Measurements from ENCODE around the gene RTP2. TPM values are rescaled to one million over a fixed set of nuclear protein-coding genes. Genes with fewer than 3 reads are reported as not detected.

Gene RTP2
- total and polyA plus RNA-seq, 9 donors, result not detected

- peaks cover 54% of the 10 kb centered on the region for H3K4me1 ChIP-seq (ENCODE audit: control insufficient read depth, insufficient read depth, low read length)
Observed at GRCh38 chr3:187738331-187739093, 36.2 kb upstream of the RTP2 start.

GRCh38 chr3:187738071-187738330, 35.6 kb upstream of the RTP2 start:
- Histone ChIP-seq H3K4me3 (ENCODE audit: low read length) (peak overlapping the region; percentile 66), H3K4me1 (ENCODE audit: control insufficient read depth, insufficient read depth, low read length) (peaks cover 53% of the 10 kb centered on the region), H3K36me3 (ENCODE audit: control insufficient read depth, insufficient read depth, low read length) (peaks cover 7% of the 10 kb centered on the region), H3K27ac (ENCODE audit: low read length) (peak overlapping the region; percentile 97), H3K27me3 (ENCODE audit: control insufficient read depth, insufficient read depth, low read length) (peaks cover 11% of the 10 kb centered on the region), H3K9me3 (replicated peaks; ENCODE audit: control insufficient read depth, low read depth, low read length) (no peaks in the 10 kb centered on the region)
- 4% methylated on average over 5 of the region's 7 CpGs for WGBS (ENCODE audit: insufficient coverage)
- DNase-seq, result no peak

More at GRCh38 chr3:187738331-187739093, 36.2 kb upstream of the RTP2 start:
- peaks cover 11% of the 10 kb centered on the region for H3K27me3 ChIP-seq (ENCODE audit: control insufficient read depth, insufficient read depth, low read length)
- peak overlapping the region; percentile 97 for H3K27ac ChIP-seq (ENCODE audit: low read length)
- WGBS (ENCODE audit: insufficient coverage), result 0% methylated on average over 28 of the region's 43 CpGs
- H3K4me3 ChIP-seq (ENCODE audit: low read length), result peak overlapping the region; percentile 66
- peaks cover 2% of the 10 kb centered on the region for H3K36me3 ChIP-seq (ENCODE audit: control insufficient read depth, insufficient read depth, low read length)
- peak; percentile 99 for DNase-seq
- H3K9me3 ChIP-seq (replicated peaks; ENCODE audit: control insufficient read depth, low read depth, low read length), result no peaks in the 10 kb centered on the region

- Histone ChIP-seq H3K4me3 (ENCODE audit: low read length) (peak overlapping the region; percentile 66), H3K27ac (ENCODE audit: low read length) (peak overlapping the region; percentile 97), H3K36me3 (ENCODE audit: control insufficient read depth, insufficient read depth, low read length) (peaks cover 7% of the 10 kb centered on the region), H3K9me3 (replicated peaks; ENCODE audit: control insufficient read depth, low read depth, low read length) (no peaks in the 10 kb centered on the region), H3K4me1 (ENCODE audit: control insufficient read depth, insufficient read depth, low read length) (peaks cover 49% of the 10 kb centered on the region), H3K27me3 (ENCODE audit: control insufficient read depth, insufficient read depth, low read length) (peaks cover 11% of the 10 kb centered on the region)
- WGBS (ENCODE audit: insufficient coverage), result 2% methylated on average over 18 of the region's 41 CpGs
- peak; percentile 88 for DNase-seq
Observed at GRCh38 chr3:187737368-187738070, 35.2 kb upstream of the RTP2 start.

GRCh38 chr3:187737006-187737367, 34.6 kb upstream of the RTP2 start:
- peaks cover 43% of the 10 kb centered on the region for H3K4me1 ChIP-seq (ENCODE audit: control insufficient read depth, insufficient read depth, low read length)

GRCh38 chr3:187736418-187736871, 34.1 kb upstream of the RTP2 start:
- Histone ChIP-seq H3K27me3 (ENCODE audit: control insufficient read depth, insufficient read depth, low read length) (peaks cover 8% of the 10 kb centered on the region), H3K36me3 (ENCODE audit: control insufficient read depth, insufficient read depth, low read length) (peaks cover 11% of the 10 kb centered on the region), H3K4me1 (ENCODE audit: control insufficient read depth, insufficient read depth, low read length) (peaks cover 39% of the 10 kb centered on the region), H3K9me3 (replicated peaks; ENCODE audit: control insufficient read depth, low read depth, low read length) (no peaks in the 10 kb centered on the region), H3K4me3 (ENCODE audit: low read length) (no peak overlapping the region), H3K27ac (ENCODE audit: low read length) (peak overlapping the region; percentile 15)
- 88% methylated on average over 3 of the region's 8 CpGs for WGBS (ENCODE audit: insufficient coverage)
- DNase-seq, result peak; percentile 46

More at GRCh38 chr3:187737006-187737367, 34.6 kb upstream of the RTP2 start:
- no CpG with 5 or more reads among the region's 4 CpGs for WGBS (ENCODE audit: insufficient coverage)
- Histone ChIP-seq H3K9me3 (replicated peaks; ENCODE audit: control insufficient read depth, low read depth, low read length) (no peaks in the 10 kb centered on the region), H3K27me3 (ENCODE audit: control insufficient read depth, insufficient read depth, low read length) (peaks cover 11% of the 10 kb centered on the region), H3K36me3 (ENCODE audit: control insufficient read depth, insufficient read depth, low read length) (peaks cover 7% of the 10 kb centered on the region), H3K4me3 (ENCODE audit: low read length) (peak overlapping the region; percentile 66), H3K27ac (ENCODE audit: low read length) (peak overlapping the region; percentile 15)
- DNase-seq, result peak; percentile 58

- peaks cover 7% of the 10 kb centered on the region for H3K27me3 ChIP-seq (ENCODE audit: control insufficient read depth, insufficient read depth, low read length)
- no peak overlapping the region for H3K27ac ChIP-seq (ENCODE audit: low read length)
- no peak for DNase-seq
- WGBS (ENCODE audit: insufficient coverage), result 76% methylated on average over 2 of the region's 3 CpGs
- H3K9me3 ChIP-seq (replicated peaks; ENCODE audit: control insufficient read depth, low read depth, low read length), result no peaks in the 10 kb centered on the region
- H3K4me1 ChIP-seq (ENCODE audit: control insufficient read depth, insufficient read depth, low read length), result peaks cover 38% of the 10 kb centered on the region
- peaks cover 17% of the 10 kb centered on the region for H3K36me3 ChIP-seq (ENCODE audit: control insufficient read depth, insufficient read depth, low read length)
- H3K4me3 ChIP-seq (ENCODE audit: low read length), result no peak overlapping the region
Observed at GRCh38 chr3:187735837-187736236, 33.5 kb upstream of the RTP2 start.

- Histone ChIP-seq H3K9me3 (replicated peaks; ENCODE audit: control insufficient read depth, low read depth, low read length) (no peaks in the 10 kb centered on the region), H3K27ac (ENCODE audit: low read length) (no peak overlapping the region), H3K4me3 (ENCODE audit: low read length) (no peak overlapping the region), H3K4me1 (ENCODE audit: control insufficient read depth, insufficient read depth, low read length) (peaks cover 34% of the 10 kb centered on the region), H3K36me3 (ENCODE audit: control insufficient read depth, insufficient read depth, low read length) (peaks cover 22% of the 10 kb centered on the region), H3K27me3 (ENCODE audit: control insufficient read depth, insufficient read depth, low read length) (peaks cover 7% of the 10 kb centered on the region)
- no peak for DNase-seq
- WGBS (ENCODE audit: insufficient coverage), result 89% methylated on average over 2 of the region's 3 CpGs
Observed at GRCh38 chr3:187735383-187735782, 33.0 kb upstream of the RTP2 start.

GRCh38 chr3:187734841-187735240, 32.5 kb upstream of the RTP2 start:
- peaks cover 22% of the 10 kb centered on the region for H3K36me3 ChIP-seq (ENCODE audit: control insufficient read depth, insufficient read depth, low read length)
- no peaks in the 10 kb centered on the region for H3K9me3 ChIP-seq (replicated peaks; ENCODE audit: control insufficient read depth, low read depth, low read length)
- WGBS (ENCODE audit: insufficient coverage), result no CpG with 5 or more reads among the region's 3 CpGs
- DNase-seq, result no peak
- no peak overlapping the region for H3K27ac ChIP-seq (ENCODE audit: low read length)
- H3K27me3 ChIP-seq (ENCODE audit: control insufficient read depth, insufficient read depth, low read length), result peaks cover 7% of the 10 kb centered on the region
- no peak overlapping the region for H3K4me3 ChIP-seq (ENCODE audit: low read length)
- peaks cover 30% of the 10 kb centered on the region for H3K4me1 ChIP-seq (ENCODE audit: control insufficient read depth, insufficient read depth, low read length)

GRCh38 chr3:187733371-187733770, 31.0 kb upstream of the RTP2 start:
- Histone ChIP-seq H3K4me1 (ENCODE audit: control insufficient read depth, insufficient read depth, low read length) (peaks cover 19% of the 10 kb centered on the region), H3K36me3 (ENCODE audit: control insufficient read depth, insufficient read depth, low read length) (peaks cover 37% of the 10 kb centered on the region), H3K27ac (ENCODE audit: low read length) (no peak overlapping the region), H3K27me3 (ENCODE audit: control insufficient read depth, insufficient read depth, low read length) (peaks cover 7% of the 10 kb centered on the region), H3K9me3 (replicated peaks; ENCODE audit: control insufficient read depth, low read depth, low read length) (no peaks in the 10 kb centered on the region), H3K4me3 (ENCODE audit: low read length) (no peak overlapping the region)
- no peak for DNase-seq
- WGBS (ENCODE audit: insufficient coverage), result 93% methylated on average over 11 of the region's 11 CpGs

GRCh38 chr3:187729598-187729997, 27.2 kb upstream of the RTP2 start:
- no peak overlapping the region for H3K27ac ChIP-seq (ENCODE audit: low read length)
- H3K9me3 ChIP-seq (replicated peaks; ENCODE audit: control insufficient read depth, low read depth, low read length), result no peaks in the 10 kb centered on the region
- WGBS (ENCODE audit: insufficient coverage), result 93% methylated on average over 6 of the region's 12 CpGs
- DNase-seq, result no peak
- no peaks in the 10 kb centered on the region for H3K27me3 ChIP-seq (ENCODE audit: control insufficient read depth, insufficient read depth, low read length)
- peaks cover 72% of the 10 kb centered on the region for H3K36me3 ChIP-seq (ENCODE audit: control insufficient read depth, insufficient read depth, low read length)
- no peak overlapping the region for H3K4me3 ChIP-seq (ENCODE audit: low read length)
- peaks cover 3% of the 10 kb centered on the region for H3K4me1 ChIP-seq (ENCODE audit: control insufficient read depth, insufficient read depth, low read length)

Measured in muscle of leg (tissue), 11 donors.